HL-60 (cell line): Measurements from ENCODE around the gene DSCAML1.
"Not testable (repeated sequence)": the region's sequence is repeated elsewhere in the genome, so short reads cannot be mapped to it uniquely, and the experiment has no call there.

Experiments
- CTCF ChIP-seq: IDR thresholded peaks from one replicate; pipeline ENCODE4 v1.5.1; 2011; ENCODE audit warnings: low read length, control low read depth, inconsistent platforms; ENCODE audit not compliant: insufficient read depth
- GABPA ChIP-seq: IDR thresholded peaks from 2 replicates; pipeline ENCODE4 v1.6.1; 2012; ENCODE audit warnings: low read depth
- POLR2AphosphoS5 ChIP-seq: IDR thresholded peaks from 2 replicates; pipeline ENCODE4 v1.6.1; 2012; ENCODE audit warnings: low read depth
- REST ChIP-seq: IDR thresholded peaks from 2 replicates; pipeline ENCODE4 v1.6.1; 2012; ENCODE audit warnings: low read depth; ENCODE audit not compliant: insufficient replicate concordance
- SPI1 ChIP-seq: IDR thresholded peaks from 2 replicates; pipeline ENCODE4 v1.6.1; 2012; ENCODE audit warnings: low read depth, mild to moderate bottlenecking, borderline replicate concordance

- TF ChIP-seq CTCF, REST, POLR2AphosphoS5, GABPA, SPI1: not testable (repeated sequence)
These were observed 397.7 kb downstream of the DSCAML1 start for GRCh38 chr11:117399100-117399840.
